Hepatocyte (in vitro differentiated cells): ENCODE results near the gene SMG7.

Source experiments
- CTCF ChIP-seq: fragments of 200-600 bp; sonication (generic); IDR thresholded peaks from 2 replicates; pipeline ENCODE4 v1.5.1; 2016; ENCODE audit warnings: antibody characterized with exemption, mild to moderate bottlenecking; ENCODE audit not compliant: poor library complexity
- EZH2 ChIP-seq: fragments of 200-600 bp; sonication (generic); IDR thresholded peaks from 2 replicates; pipeline ENCODE4 v1.6.1; 2016; ENCODE audit warnings: antibody characterized with exemption, mild to moderate bottlenecking, borderline replicate concordance
- EZH2phosphoT487 ChIP-seq: fragments of 200-600 bp; sonication (generic); IDR thresholded peaks from one replicate; pipeline ENCODE4 v1.6.1; 2018; ENCODE audit warnings: antibody characterized with exemption, mild to moderate bottlenecking, low read depth, moderate library complexity; ENCODE audit not compliant: unreplicated experiment, severe bottlenecking

- TF ChIP-seq EZH2phosphoT487 (no peak), CTCF (no peak), EZH2 (no peak)
These were observed 56.3 kb downstream of the SMG7 start for GRCh38 chr1:183528577-183528976.
